GM20000 (cell line): Measurements from ENCODE around the gene RRP1.

ENCODE experiments used
- DNase-seq: peaks from one replicate; pipeline ENCODE4 v3.0.0; 2012; ENCODE audit warnings: low spot score
- CTCF ChIP-seq: IDR thresholded peaks from 2 replicates; pipeline ENCODE4 v1.5.1; 2012; ENCODE audit warnings: mild to moderate bottlenecking, control low read depth; ENCODE audit errors: extremely low read depth, missing control alignments

The RRP1 gene

DNA sequence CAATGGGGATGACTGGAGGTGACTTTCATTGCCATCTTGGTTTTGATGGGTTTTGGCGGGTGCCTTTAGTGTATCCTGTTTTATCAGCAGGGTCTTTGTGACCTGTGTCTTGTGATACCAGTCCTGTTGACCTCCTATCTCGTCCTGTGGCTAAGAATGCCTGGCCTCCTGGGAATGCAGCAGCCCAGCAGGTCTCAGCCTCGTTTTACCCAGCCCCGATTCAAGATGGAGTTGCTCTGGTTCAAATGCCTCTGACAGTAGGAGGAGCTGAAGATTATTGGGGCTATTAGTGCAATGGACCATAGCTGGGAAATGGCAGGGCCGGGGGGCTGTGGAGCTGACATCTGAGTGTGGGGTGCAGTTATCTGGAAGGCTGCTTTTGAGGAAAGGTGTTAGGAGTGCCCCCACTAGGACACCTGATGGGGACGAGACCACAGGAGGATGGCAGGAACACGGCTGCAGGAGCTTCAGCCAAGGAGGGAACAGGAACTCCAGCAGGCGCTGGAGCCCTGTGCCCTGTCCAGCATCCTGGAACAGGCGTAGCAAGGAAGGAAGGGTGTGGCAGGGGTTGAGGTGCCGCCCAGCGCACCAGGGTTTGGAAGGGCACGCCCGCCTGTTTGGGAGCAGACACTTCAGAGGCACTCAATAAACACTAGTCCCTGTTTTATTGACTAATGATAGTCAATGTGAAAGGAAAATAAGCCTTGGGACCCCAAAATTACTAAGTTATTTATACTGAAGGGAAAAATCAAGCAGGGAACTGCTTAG is 60.3 kb downstream of the RRP1 start:
- DNase-seq = no peak
- TF ChIP-seq CTCF = no peak

DNA sequence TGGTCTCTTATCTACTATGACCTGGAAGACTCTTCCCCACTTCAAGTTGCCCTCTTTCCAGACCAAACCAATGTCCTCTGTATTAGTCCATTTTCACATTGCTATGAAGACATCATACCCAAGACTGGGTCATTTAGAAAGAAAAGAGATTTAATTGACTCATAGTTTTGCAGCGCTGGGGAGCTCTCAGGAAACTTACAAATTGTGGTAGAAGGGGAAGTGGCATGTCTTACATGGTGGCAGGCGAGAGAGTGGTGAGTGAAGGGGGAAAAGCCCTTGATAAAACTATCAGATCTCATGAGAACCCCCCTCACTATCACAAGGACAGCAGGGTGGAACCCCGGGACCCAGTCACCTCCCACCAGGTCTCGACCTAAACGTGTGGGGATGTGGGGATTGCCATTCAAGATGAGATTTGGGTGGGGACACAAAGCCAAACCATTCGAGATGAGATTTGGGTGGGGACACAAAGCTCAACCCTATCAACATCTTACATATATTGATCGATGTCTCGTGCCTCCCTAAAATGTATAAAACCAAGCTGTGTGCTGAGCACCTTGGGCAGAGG is 61.4 kb downstream of the RRP1 start:
- no peak for TF ChIP-seq CTCF
- DNase-seq = no peak

GRCh38 chr21:43851593-43851992 is 62.2 kb downstream of the RRP1 start:
- TF ChIP-seq CTCF = no peak
- no peak for DNase-seq

DNA sequence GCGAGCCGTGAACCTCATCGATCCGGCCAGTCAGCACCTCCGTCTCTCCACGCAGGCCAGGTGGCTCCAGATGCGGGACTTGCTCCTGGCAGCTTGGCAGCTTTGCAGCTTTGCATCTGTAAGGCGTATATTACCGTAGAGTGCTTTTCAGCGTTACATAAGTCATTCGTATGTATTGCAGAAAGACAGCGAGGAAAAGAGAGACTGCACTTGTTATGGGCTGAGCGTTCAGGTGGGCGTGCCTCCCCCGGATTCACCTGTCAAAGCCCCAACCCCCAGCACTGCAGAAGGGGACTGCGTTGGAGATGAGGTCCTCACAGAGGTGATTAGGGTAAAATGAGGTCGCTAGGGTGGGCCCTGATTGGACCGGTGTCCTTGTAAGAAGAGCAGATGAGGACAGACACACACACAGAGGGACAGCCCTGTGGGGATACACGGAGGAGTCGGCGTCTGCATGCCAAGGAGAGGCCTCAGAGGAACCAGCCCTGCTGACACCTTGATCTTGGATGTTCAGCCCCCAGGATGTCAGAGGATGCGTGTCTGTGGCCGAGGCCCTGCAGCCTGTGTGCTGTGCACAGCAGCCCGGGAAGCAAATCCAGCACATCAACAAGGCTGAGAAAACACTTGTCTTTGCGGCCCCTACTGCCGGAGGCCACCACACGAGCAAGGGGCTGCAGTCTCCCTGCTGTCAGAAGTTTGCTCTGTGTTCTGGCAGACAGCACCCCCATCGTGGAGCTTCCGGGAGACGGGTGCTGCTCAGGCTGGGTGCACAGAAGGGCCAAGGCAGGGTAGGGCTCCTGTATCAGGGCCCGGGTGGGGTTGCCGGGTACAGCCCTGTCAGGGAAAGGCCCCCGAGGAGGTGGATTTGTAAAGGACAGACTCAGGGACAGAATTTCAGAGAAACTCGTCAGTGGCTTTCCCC is 64.7 kb downstream of the RRP1 start:
- TF ChIP-seq CTCF = no peak
- no peak for DNase-seq
